Neural cell (in vitro differentiated cells): ENCODE measurements around the gene STXBP1. TPM values are rescaled to one million over a fixed set of nuclear protein-coding genes. Genes with fewer than 3 reads are reported as not detected.

ENCODE experiments used
- H2AFZ ChIP-seq: fragments of 200-600, 300-800 bp; sonication (generic), shearing (Covaris generic); 2 replicates; pipeline ENCODE4 v1.6.0; 2014; ENCODE audit warnings: low read depth, mild to moderate bottlenecking, antibody characterized with exemption, low read length, moderate library complexity
- H3F3A ChIP-seq: fragments of 200-600 bp; shearing (Covaris generic); 2 replicates; pipeline ENCODE4 v1.6.1; 2016; ENCODE audit warnings: mild to moderate bottlenecking, moderate library complexity, mixed read lengths, antibody characterized with exemption, low read length; ENCODE audit not compliant: insufficient read depth, poor library complexity, severe bottlenecking
- H3K27ac ChIP-seq: fragments of 200-600, 300-800 bp; sonication (generic), shearing (Covaris generic); 2 replicates; pipeline ENCODE4 v1.5.1; 2014; ENCODE audit warnings: mild to moderate bottlenecking, low read length, moderate library complexity
- H3K27me3 ChIP-seq: fragments of 300-800, 200-600 bp; sonication (generic), shearing (Covaris generic); 2 replicates; pipeline ENCODE4 v1.6.0; 2014; ENCODE audit warnings: mild to moderate bottlenecking, low read depth, low read length, moderate library complexity; ENCODE audit not compliant: insufficient read depth
- H3K36me3 ChIP-seq: fragments of 300-800, 200-600 bp; sonication (generic), shearing (Covaris generic); 2 replicates; pipeline ENCODE4 v1.5.1; 2014; ENCODE audit warnings: mild to moderate bottlenecking, antibody characterized with exemption, low read length, moderate library complexity; ENCODE audit not compliant: insufficient read depth
- H3K4me2 ChIP-seq: fragments of 300-800, 200-600 bp; sonication (generic), shearing (Covaris generic); 2 replicates; pipeline ENCODE4 v1.6.0; 2014; ENCODE audit warnings: mild to moderate bottlenecking, low read length
- H3K4me3 ChIP-seq: fragments of 300-800, 200-600 bp; sonication (generic), shearing (Covaris generic); 2 replicates; pipeline ENCODE4 v1.5.1; 2014; ENCODE audit warnings: mild to moderate bottlenecking, low read length, moderate library complexity
- H3K79me2 ChIP-seq: fragments of 200-600 bp; shearing (Covaris generic); replicated peaks from 2 replicates; pipeline ENCODE4 v1.6.0; 2014; ENCODE audit warnings: mild to moderate bottlenecking, low read length, moderate library complexity; ENCODE audit not compliant: insufficient read depth
- H3K9ac ChIP-seq: fragments of 300-800, 200-600 bp; sonication (generic), shearing (Covaris generic); 2 replicates; pipeline ENCODE4 v1.6.1; 2016; ENCODE audit warnings: mild to moderate bottlenecking, low read length, mixed read lengths
- H3K9me2 ChIP-seq: fragments of 200-600 bp; shearing (Covaris generic); 2 replicates; pipeline ENCODE4 v1.6.1; 2016; ENCODE audit warnings: mild to moderate bottlenecking, low read length, mixed read lengths; ENCODE audit not compliant: insufficient read depth
- H3K9me3 ChIP-seq: fragments of 200-600, 300-800 bp; sonication (generic), shearing (Covaris generic); 2 replicates; pipeline ENCODE4 v1.6.1; 2016; ENCODE audit warnings: mild to moderate bottlenecking, mixed run types, low read length, moderate library complexity, mixed read lengths
- H4K20me1 ChIP-seq: fragments of 200-600 bp; shearing (Covaris generic); 2 replicates; pipeline ENCODE4 v1.6.1; 2016; ENCODE audit warnings: mild to moderate bottlenecking, mixed run types; ENCODE audit not compliant: insufficient read depth
- EP300 ChIP-seq: fragments of 450-650 bp; conservative IDR thresholded peaks from 2 replicates; pipeline ENCODE4 v1.6.1; 2014; ENCODE audit warnings: antibody characterized with exemption, mild to moderate bottlenecking, moderate library complexity; ENCODE audit not compliant: poor library complexity, severe bottlenecking
- EZH2 ChIP-seq: fragments of 200-600, 300-800 bp; shearing (Covaris generic), sonication (generic); IDR thresholded peaks from 2 replicates; pipeline ENCODE4 v1.6.1; 2014; ENCODE audit warnings: antibody characterized with exemption, low read length, borderline replicate concordance, mild to moderate bottlenecking; ENCODE audit not compliant: insufficient read depth, poor library complexity, severe bottlenecking
- MXI1 ChIP-seq: fragments of 450-650 bp; conservative IDR thresholded peaks from 2 replicates; pipeline ENCODE4 v1.6.1; 2014; ENCODE audit warnings: antibody characterized with exemption, mild to moderate bottlenecking; ENCODE audit not compliant: poor library complexity, severe bottlenecking
- POLR2AphosphoS5 ChIP-seq: IDR thresholded peaks from 2 replicates; pipeline ENCODE4 v1.6.1; 2012
- RAD21 ChIP-seq: fragments of 450-650 bp; conservative IDR thresholded peaks from 2 replicates; pipeline ENCODE4 v1.6.1; 2014; ENCODE audit warnings: antibody characterized with exemption, mild to moderate bottlenecking, moderate library complexity
- SMC3 ChIP-seq: fragments of 450-650 bp; conservative IDR thresholded peaks from 2 replicates; pipeline ENCODE4 v1.6.1; 2014; ENCODE audit warnings: antibody characterized with exemption, mild to moderate bottlenecking, moderate library complexity; ENCODE audit not compliant: poor library complexity
- TAF1 ChIP-seq: IDR thresholded peaks from 2 replicates; pipeline ENCODE4 v1.6.1; 2012; ENCODE audit warnings: low read depth
- polyA plus RNA-seq: library from polyadenylated mRNA; depleted of rRNA; stranded (reverse); fragments of >200 nt; gene quantifications from 2 replicates; pipeline ENCODE4 v1.2.3, GENCODE V29; 2014
- TF ChIP-seq, protein P1 (sequence below): fragments of 450-650 bp; IDR thresholded peaks from 2 replicates; pipeline ENCODE4 v1.5.1; 2014; ENCODE audit warnings: antibody characterized with exemption, mild to moderate bottlenecking, moderate library complexity; ENCODE audit not compliant: poor library complexity, severe bottlenecking
- TF ChIP-seq, protein P2 (sequence below): IDR thresholded peaks from 2 replicates; pipeline ENCODE4 v1.6.1; 2012; ENCODE audit warnings: borderline replicate concordance

Gene STXBP1
- polyA plus RNA-seq, 1 donor from 2014 or later, result 42.5 TPM

DNA sequence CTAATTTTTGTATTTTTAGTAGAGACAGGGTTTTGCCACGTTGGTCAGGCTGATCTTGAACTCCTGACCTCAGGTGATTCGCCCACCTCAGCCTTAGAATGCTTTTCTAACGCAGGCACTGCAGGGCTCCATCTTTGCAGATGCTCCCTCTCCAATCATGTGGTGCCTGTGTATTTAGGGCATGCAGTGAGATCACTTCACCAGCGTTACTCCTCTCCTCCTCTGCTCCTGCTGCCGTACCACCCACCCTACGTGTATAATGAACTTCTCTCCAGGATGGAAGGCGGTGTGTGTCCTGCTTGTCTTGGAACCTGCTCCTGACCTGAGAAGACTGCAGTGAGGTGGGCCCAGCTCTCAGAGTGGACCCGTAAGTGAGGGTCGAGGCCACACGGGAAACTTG is 81.1 kb downstream of the STXBP1 start:
- H3K9me2 ChIP-seq, result no peaks in the 10 kb centered on the region
- no peaks in the 10 kb centered on the region for H3F3A ChIP-seq
- no peak overlapping the region for H3K4me3 ChIP-seq
- no peak overlapping the region for H3K4me2 ChIP-seq
- H3K9me3 ChIP-seq, result no peaks in the 10 kb centered on the region
- H3K36me3 ChIP-seq, result no peaks in the 10 kb centered on the region
- TF ChIP-seq MXI1 (no peak), RAD21 (no peak), TAF1 (no peak), POLR2AphosphoS5 (no peak), EZH2 (no peak), SMC3 (no peak), EP300 (no peak)
- TF ChIP-seq, protein P1, sequence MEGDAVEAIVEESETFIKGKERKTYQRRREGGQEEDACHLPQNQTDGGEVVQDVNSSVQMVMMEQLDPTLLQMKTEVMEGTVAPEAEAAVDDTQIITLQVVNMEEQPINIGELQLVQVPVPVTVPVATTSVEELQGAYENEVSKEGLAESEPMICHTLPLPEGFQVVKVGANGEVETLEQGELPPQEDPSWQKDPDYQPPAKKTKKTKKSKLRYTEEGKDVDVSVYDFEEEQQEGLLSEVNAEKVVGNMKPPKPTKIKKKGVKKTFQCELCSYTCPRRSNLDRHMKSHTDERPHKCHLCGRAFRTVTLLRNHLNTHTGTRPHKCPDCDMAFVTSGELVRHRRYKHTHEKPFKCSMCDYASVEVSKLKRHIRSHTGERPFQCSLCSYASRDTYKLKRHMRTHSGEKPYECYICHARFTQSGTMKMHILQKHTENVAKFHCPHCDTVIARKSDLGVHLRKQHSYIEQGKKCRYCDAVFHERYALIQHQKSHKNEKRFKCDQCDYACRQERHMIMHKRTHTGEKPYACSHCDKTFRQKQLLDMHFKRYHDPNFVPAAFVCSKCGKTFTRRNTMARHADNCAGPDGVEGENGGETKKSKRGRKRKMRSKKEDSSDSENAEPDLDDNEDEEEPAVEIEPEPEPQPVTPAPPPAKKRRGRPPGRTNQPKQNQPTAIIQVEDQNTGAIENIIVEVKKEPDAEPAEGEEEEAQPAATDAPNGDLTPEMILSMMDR, result no peak
- TF ChIP-seq, protein P2, sequence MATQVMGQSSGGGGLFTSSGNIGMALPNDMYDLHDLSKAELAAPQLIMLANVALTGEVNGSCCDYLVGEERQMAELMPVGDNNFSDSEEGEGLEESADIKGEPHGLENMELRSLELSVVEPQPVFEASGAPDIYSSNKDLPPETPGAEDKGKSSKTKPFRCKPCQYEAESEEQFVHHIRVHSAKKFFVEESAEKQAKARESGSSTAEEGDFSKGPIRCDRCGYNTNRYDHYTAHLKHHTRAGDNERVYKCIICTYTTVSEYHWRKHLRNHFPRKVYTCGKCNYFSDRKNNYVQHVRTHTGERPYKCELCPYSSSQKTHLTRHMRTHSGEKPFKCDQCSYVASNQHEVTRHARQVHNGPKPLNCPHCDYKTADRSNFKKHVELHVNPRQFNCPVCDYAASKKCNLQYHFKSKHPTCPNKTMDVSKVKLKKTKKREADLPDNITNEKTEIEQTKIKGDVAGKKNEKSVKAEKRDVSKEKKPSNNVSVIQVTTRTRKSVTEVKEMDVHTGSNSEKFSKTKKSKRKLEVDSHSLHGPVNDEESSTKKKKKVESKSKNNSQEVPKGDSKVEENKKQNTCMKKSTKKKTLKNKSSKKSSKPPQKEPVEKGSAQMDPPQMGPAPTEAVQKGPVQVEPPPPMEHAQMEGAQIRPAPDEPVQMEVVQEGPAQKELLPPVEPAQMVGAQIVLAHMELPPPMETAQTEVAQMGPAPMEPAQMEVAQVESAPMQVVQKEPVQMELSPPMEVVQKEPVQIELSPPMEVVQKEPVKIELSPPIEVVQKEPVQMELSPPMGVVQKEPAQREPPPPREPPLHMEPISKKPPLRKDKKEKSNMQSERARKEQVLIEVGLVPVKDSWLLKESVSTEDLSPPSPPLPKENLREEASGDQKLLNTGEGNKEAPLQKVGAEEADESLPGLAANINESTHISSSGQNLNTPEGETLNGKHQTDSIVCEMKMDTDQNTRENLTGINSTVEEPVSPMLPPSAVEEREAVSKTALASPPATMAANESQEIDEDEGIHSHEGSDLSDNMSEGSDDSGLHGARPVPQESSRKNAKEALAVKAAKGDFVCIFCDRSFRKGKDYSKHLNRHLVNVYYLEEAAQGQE, result no peak
- H4K20me1 ChIP-seq, result no peaks in the 10 kb centered on the region
- H2AFZ ChIP-seq, result no peak overlapping the region
- H3K9ac ChIP-seq, result no peak overlapping the region
- H3K27me3 ChIP-seq, result no peaks in the 10 kb centered on the region
- no peaks in the 10 kb centered on the region for H3K79me2 ChIP-seq
- H3K27ac ChIP-seq, result no peak overlapping the region

DNA sequence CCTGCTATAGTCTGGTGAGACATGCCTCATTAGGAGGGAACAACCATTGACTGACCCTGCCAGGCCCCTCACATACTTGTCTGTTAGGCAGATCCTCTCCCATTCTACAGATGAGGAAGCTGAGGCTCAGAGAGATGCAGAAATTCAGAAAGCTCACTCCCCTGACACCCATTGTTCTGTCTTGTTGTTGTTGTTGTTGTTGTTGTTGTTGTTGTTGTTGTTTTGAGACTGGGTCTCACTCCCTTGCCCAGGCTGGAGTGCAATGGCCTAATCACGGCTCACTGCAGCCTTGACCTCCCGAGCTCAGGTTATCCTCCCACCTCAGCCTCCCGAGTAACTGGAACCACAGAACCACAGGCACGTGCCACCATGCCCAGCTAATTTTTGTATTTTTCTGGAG is 81.6 kb downstream of the STXBP1 start:
- Histone ChIP-seq H3K36me3 (no peaks in the 10 kb centered on the region), H3K9ac (no peak overlapping the region), H4K20me1 (no peaks in the 10 kb centered on the region), H3K27me3 (no peaks in the 10 kb centered on the region), H3K27ac (no peak overlapping the region), H3K9me2 (no peaks in the 10 kb centered on the region), H3K4me2 (no peak overlapping the region), H3K79me2 (no peaks in the 10 kb centered on the region), H3K4me3 (no peak overlapping the region), H3K9me3 (no peaks in the 10 kb centered on the region), H2AFZ (no peak overlapping the region), H3F3A (no peaks in the 10 kb centered on the region)
- TF ChIP-seq, protein P2, result no peak
- TF ChIP-seq MXI1 (no peak), TAF1 (no peak), EP300 (no peak), RAD21 (no peak), EZH2 (no peak), SMC3 (no peak), POLR2AphosphoS5 (no peak)
- TF ChIP-seq, protein P1, result no peak
